Skeletal muscle tissue (tissue), 4 donors: Measurements from ENCODE around the gene TJP3. TPM values are rescaled to one million over a fixed set of nuclear protein-coding genes. Genes with fewer than 3 reads are reported as not detected.
"Not testable (repeated sequence)": the region's sequence is repeated elsewhere in the genome, so short reads cannot be mapped to it uniquely, and the experiment has no call there.

Source experiments
- H3K27ac ChIP-seq: one replicate; pipeline ENCODE4 v1.7.0; 2013; ENCODE audit warnings: mild to moderate bottlenecking, low read depth, low read length, inconsistent platforms
- H3K27me3 ChIP-seq, 3 donors: one replicate each; pipeline ENCODE4 v1.7.0; 2013; ENCODE audit warnings: low read length in 3 of 3; ENCODE audit not compliant: control insufficient read depth in 3 of 3, insufficient read depth in 3 of 3
- H3K36me3 ChIP-seq, 3 donors: one replicate each; pipeline ENCODE4 v1.7.0; 2013; ENCODE audit warnings: low read length in 3 of 3; ENCODE audit not compliant: control insufficient read depth in 3 of 3, insufficient read depth in 3 of 3
- H3K4me1 ChIP-seq, 3 donors: one replicate each; pipeline ENCODE4 v1.7.0; 2013; ENCODE audit warnings: low read length in 3 of 3, mild to moderate bottlenecking in 3 of 3; ENCODE audit not compliant: control insufficient read depth in 3 of 3, insufficient read depth in 3 of 3
- H3K4me3 ChIP-seq, 3 donors: one replicate each; pipeline ENCODE4 v1.7.0; 2013; ENCODE audit warnings: low read length in 3 of 3
- H3K9ac ChIP-seq, 3 donors: one replicate each; pipeline ENCODE4 v1.7.0; 2013; ENCODE audit warnings: low read length in 3 of 3, mild to moderate bottlenecking in 3 of 3, moderate library complexity in 2 of 3, low read depth in 1 of 3
- H3K9me3 ChIP-seq, 3 donors: one replicate each; pipeline ENCODE4 v1.7.0; 2013; ENCODE audit warnings: low read length in 3 of 3; ENCODE audit not compliant: control insufficient read depth in 3 of 3
- total RNA-seq: library from RNA; depleted of rRNA; stranded (reverse); fragments of >200 nt; gene quantifications from one replicate; pipeline ENCODE4 v1.2.3, GENCODE V29; 2014
- donor health status: Osteomylitis.

TJP3 gene
- total RNA-seq, 1 donor from 2014 or later: not detected

GRCh38 chr19:3757705-3758104, 49.5 kb downstream of the TJP3 start:
- not testable (repeated sequence) for H3K27ac ChIP-seq, H3K4me3 ChIP-seq, H3K27me3 ChIP-seq, H3K9ac ChIP-seq, H3K9me3 ChIP-seq
- Histone ChIP-seq H3K4me1 (peaks cover 12 to 23% (median 17%) of the 10 kb centered on the region in 3 donors), H3K36me3 (peaks cover 2 to 20% (median 11%) of the 10 kb centered on the region in 3 donors)

DNA sequence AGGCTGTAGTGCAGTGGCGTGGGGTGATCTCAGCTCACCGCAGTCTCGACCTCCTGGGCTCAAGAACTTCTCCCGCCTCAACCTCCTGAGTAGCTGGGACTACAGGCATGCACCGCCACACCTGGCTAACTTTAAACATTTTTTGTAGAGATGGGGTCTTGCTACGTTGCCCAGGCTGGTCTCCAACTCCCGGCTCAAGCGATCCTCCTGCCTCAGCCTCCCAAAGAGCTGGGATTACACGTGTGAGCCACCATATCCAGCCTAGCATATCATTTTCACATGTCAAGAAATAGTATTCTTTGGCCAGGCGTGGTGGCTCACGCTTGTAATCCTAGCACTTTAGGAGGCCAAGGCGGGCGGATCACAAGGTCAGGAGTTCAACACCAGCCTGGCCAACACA, 50.1 kb downstream of the TJP3 start:
- H3K27me3 ChIP-seq, H3K27ac ChIP-seq, H3K4me3 ChIP-seq, H3K9ac ChIP-seq, H3K9me3 ChIP-seq: not testable (repeated sequence)
- Histone ChIP-seq H3K4me1 (peaks cover 12 to 23% (median 21%) of the 10 kb centered on the region in 3 donors), H3K36me3 (peaks cover 2 to 20% (median 11%) of the 10 kb centered on the region in 3 donors)

DNA sequence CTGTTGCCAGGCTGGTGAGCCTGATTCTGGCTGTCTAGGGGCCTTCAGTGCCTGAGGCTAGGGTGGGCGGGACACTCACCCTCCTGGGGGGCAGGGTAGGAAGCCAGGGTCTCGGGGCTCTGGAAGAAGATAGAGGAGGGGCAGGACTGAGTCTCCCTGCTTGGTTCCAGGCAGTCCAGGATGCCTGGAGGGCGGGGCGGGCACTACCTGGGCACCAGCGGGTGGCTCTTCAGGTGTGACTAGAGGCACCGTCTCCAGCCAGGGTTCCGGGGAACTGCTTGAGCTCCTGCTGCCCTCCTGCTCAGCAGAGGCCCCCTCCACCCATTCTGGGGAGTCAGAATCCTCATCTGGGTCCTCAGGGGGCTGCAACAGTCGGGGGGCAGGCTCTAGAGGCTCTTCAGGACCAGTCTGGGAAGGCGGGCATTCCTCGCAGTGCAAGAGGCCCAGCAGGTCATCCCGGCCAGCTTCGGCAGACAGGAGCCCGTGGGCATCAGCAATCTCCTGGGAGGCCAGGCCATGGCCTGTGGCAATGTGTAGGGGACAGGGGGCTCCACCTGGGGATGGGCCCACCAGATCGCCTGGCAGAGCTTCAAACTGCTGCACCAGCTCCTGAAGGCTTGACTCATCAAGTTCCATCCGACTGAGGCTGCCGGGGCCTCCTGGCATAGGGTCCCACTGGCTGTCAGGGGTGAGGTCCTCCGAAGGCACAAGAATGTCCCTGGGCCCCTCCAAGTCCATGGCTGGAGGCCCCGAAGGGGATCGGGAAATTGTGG, 51.5 kb downstream of the TJP3 start:
- Histone ChIP-seq H3K4me1 (peaks cover 12 to 24% (median 23%) of the 10 kb centered on the region in 3 donors), H3K27ac (no peak overlapping the region), H3K36me3 (peaks cover 0 to 17% (median 11%) of the 10 kb centered on the region in 3 donors), H3K9ac (peak overlapping the region in 1 of 3 donors; percentile 16), H3K27me3 (no peaks in the 10 kb centered on the region), H3K9me3 (no peaks in the 10 kb centered on the region), H3K4me3 (no peak overlapping the region)

GRCh38 chr19:3760871-3761361, 52.7 kb downstream of the TJP3 start:
- peak overlapping the region; percentile 83 for H3K27ac ChIP-seq
- no peaks in the 10 kb centered on the region for H3K9me3 ChIP-seq
- peak overlapping the region; percentile 97 to 98 (median 98) for H3K9ac ChIP-seq
- no peaks in the 10 kb centered on the region for H3K27me3 ChIP-seq
- peaks cover 4 to 22% (median 16%) of the 10 kb centered on the region in 3 donors for H3K36me3 ChIP-seq
- H3K4me1 ChIP-seq: peaks cover 12 to 24% (median 23%) of the 10 kb centered on the region in 3 donors
- H3K4me3 ChIP-seq: peak overlapping the region; percentile 96 to 98 (median 97)

GRCh38 chr19:3761382-3762129, 53.4 kb downstream of the TJP3 start, which contains the start of gene APBA3:
APBA3 (minus strand) TSS chr19:3761692; CDS start chr19:3760264, 1,428 bp downstream.
- H3K36me3 ChIP-seq: peaks cover 7 to 25% (median 18%) of the 10 kb centered on the region in 3 donors
- peak within 1 kb of the TSS; percentile 98 to 100 (median 99) for H3K9ac ChIP-seq
- peak within 1 kb of the TSS; percentile 96 to 98 (median 97) for H3K4me3 ChIP-seq
- H3K9me3 ChIP-seq: no peaks in the 10 kb centered on the region
- no peaks in the 10 kb centered on the region for H3K27me3 ChIP-seq
- peak within 1 kb of the TSS; percentile 99 for H3K27ac ChIP-seq
- H3K4me1 ChIP-seq: peaks cover 12 to 25% (median 23%) of the 10 kb centered on the region in 3 donors

DNA sequence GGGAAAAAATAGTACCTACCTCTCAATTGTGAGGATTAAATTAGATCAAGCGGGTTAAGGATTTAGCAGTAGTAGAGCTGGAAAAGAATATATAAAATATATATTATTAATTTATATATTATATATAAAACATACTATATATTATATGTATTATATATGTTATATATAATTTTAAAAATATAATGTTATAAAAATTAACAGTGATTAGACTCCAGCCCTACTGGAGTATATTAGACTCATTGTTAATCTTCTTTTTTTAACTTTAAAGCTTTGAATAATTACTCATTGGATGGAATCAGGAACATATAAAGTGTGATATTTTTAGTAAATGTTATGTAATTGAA, 53.9 kb downstream of the TJP3 start:
- Histone ChIP-seq H3K36me3 (peaks cover 12 to 30% (median 23%) of the 10 kb centered on the region in 3 donors), H3K4me3 (peak overlapping the region; percentile 96 to 98 (median 97)), H3K27ac (peak overlapping the region; percentile 99), H3K9ac (peak overlapping the region in 2 of 3 donors; percentile 97 to 99), H3K9me3 (no peaks in the 10 kb centered on the region), H3K4me1 (peaks cover 12 to 29% (median 23%) of the 10 kb centered on the region in 3 donors), H3K27me3 (no peaks in the 10 kb centered on the region)

DNA sequence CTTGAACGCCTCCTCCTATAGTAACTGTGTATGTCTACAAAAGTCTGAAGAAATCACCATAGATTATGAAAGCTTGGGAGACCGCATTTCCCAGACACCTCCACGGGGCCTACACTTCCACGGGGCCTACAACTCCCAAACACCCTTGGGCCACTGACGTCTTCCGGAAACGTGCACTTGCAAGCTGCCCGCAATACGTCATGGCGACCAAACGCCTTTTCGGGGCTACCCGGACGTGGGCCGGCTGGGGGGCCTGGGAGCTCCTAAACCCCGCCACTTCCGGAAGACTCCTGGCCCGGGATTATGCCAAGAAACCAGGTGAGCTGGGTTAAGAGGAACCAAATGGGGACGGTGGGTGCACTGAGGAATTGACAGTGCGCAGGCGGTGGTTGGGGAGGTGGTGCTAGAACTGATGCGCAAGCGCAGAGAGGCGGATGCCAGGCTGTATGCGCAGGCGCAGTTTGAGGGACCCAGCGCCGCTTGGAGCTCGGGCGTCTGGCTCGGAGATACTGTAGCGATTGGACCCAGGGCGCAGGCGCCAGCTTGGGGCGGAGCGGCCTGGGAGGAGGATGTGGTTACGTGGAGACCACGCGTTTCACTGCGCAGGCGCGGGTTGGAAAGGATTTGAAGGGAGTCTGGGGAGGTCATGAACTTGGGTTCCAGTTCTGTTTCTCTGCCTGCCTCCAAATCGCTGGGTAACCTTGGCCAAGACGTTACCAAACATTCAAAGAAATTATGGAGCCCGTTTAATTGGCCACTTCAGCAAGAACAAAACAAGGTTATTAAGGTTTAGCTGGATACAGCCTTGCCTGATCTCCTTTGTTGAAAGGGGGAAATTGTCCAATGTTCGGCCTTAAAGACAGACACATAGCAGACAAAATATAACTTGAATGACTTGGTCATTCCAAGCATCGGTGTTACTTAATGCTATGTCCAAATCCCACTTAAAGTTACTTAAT, 54.6 kb downstream of the TJP3 start, which contains the start of gene MRPL54:
TSS of gene MRPL54 (plus strand) at position 182 of the 959 bp plus-strand sequence. CDS start at position 201, 19 bp downstream.
- Histone ChIP-seq H3K9me3 (no peaks in the 10 kb centered on the region), H3K27ac (peak within 1 kb of the TSS; percentile 99), H3K9ac (peak within 1 kb of the TSS; percentile 98 to 100 (median 99)), H3K36me3 (peaks cover 18 to 29% (median 23%) of the 10 kb centered on the region in 3 donors), H3K4me1 (peaks cover 12 to 29% (median 23%) of the 10 kb centered on the region in 3 donors), H3K27me3 (no peaks in the 10 kb centered on the region), H3K4me3 (peak within 1 kb of the TSS; percentile 96 to 98 (median 97))

DNA sequence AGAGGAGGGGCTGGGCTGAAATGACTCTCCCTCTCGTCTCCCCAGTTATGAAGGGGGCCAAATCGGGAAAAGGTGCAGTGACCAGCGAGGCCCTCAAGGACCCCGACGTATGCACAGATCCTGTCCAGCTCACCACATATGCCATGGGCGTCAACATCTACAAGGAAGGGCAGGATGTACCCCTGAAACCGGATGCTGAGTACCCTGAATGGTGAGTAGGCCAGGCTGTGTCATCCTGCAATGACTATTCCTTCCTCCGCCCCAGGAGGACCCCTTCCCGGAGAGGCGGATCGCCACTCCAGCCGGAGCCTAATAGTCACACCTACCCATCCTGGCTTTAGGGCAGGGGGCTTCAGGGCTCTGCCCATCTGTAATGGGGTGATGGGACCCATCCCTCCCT, 56.9 kb downstream of the TJP3 start:
- Histone ChIP-seq H3K36me3 (peaks cover 20 to 22% (median 22%) of the 10 kb centered on the region in 3 donors), H3K27me3 (no peaks in the 10 kb centered on the region), H3K4me1 (peaks cover 9 to 24% (median 13%) of the 10 kb centered on the region in 3 donors), H3K9me3 (no peaks in the 10 kb centered on the region), H3K9ac (no peak overlapping the region), H3K27ac (no peak overlapping the region), H3K4me3 (no peak overlapping the region)

DNA sequence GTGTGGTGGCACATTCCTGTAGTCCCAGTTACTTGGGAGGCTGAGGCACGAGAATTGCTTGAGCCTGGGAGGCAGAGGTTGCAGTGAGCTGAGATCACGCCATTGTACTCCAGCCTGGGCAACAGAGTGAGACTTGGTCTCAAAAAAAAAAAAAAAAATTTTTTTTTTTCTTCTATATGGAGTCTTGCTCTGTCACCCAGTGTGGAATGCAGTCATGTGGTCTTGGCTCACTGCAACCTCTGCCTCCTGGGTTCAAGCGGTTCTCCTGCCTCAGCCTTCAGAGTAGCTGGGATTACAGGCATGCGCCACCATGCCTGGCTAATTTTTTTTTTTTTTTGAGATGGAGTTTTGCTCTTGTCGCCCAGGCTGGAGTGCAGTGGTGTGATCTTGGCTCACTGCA, 57.6 kb downstream of the TJP3 start:
- H3K27me3 ChIP-seq, H3K4me3 ChIP-seq, H3K27ac ChIP-seq, H3K9me3 ChIP-seq, H3K9ac ChIP-seq: not testable (repeated sequence)
- Histone ChIP-seq H3K4me1 (peaks cover 7 to 20% (median 8%) of the 10 kb centered on the region in 3 donors), H3K36me3 (peaks cover 20 to 22% (median 22%) of the 10 kb centered on the region in 3 donors)
